Measurements from ENCODE around the gene TTC3.

The TTC3 gene

GRCh38 chr21:37153935-37154350 lies 80.9 kb downstream of the TTC3 start:
- peaks cover 80% of the 10 kb centered on the region for H3K36me3 ChIP-seq (ENCODE audit: insufficient read depth, low read length)
- no peaks in the 10 kb centered on the region for H3K27me3 ChIP-seq (ENCODE audit: insufficient read depth, low read length, poor library complexity, severe bottlenecking)
- TF ChIP-seq CTCF (conservative IDR thresholded peaks at IDR 0.05; ENCODE audit: low read length) (no peak), EZH2phosphoT487 (IDR thresholded peaks at IDR 0.05; ENCODE audit: borderline replicate concordance) (no peak)
- H3F3A ChIP-seq (ENCODE audit: low read depth): no peaks in the 10 kb centered on the region
- H3K9me2 ChIP-seq (replicated peaks; ENCODE audit: low read depth, low read length): no peaks in the 10 kb centered on the region
- H2AFZ ChIP-seq (ENCODE audit: low read length): no peak overlapping the region
- no peak overlapping the region for H3K4me3 ChIP-seq (ENCODE audit: low read length, poor library complexity, severe bottlenecking)
- H3K4me2 ChIP-seq (ENCODE audit: low read depth, low read length, poor library complexity, severe bottlenecking): no peak overlapping the region
- H3K79me2 ChIP-seq (ENCODE audit: insufficient read depth, low read length): no peaks in the 10 kb centered on the region
- H3K9me3 ChIP-seq (ENCODE audit: insufficient read depth, low read depth, low read length): no peaks in the 10 kb centered on the region
- no peaks in the 10 kb centered on the region for H4K20me1 ChIP-seq (ENCODE audit: insufficient read depth, low read length, poor library complexity, severe bottlenecking)
- no peaks in the 10 kb centered on the region for H3K4me1 ChIP-seq (ENCODE audit: insufficient read depth, low read length, poor library complexity, severe bottlenecking)
- no peak overlapping the region for H3K9ac ChIP-seq (ENCODE audit: low read depth, low read length, poor library complexity, severe bottlenecking)

- no peaks in the 10 kb centered on the region for H3K9me2 ChIP-seq (replicated peaks; ENCODE audit: low read depth, low read length)
- H2AFZ ChIP-seq (ENCODE audit: low read length): no peak overlapping the region
- H3K9ac ChIP-seq (ENCODE audit: low read depth, low read length, poor library complexity, severe bottlenecking): no peak overlapping the region
- no peaks in the 10 kb centered on the region for H3K27me3 ChIP-seq (ENCODE audit: insufficient read depth, low read length, poor library complexity, severe bottlenecking)
- H3K4me2 ChIP-seq (ENCODE audit: low read depth, low read length, poor library complexity, severe bottlenecking): no peak overlapping the region
- peaks cover 84% of the 10 kb centered on the region for H3K36me3 ChIP-seq (ENCODE audit: insufficient read depth, low read length)
- H3K4me1 ChIP-seq (ENCODE audit: insufficient read depth, low read length, poor library complexity, severe bottlenecking): no peaks in the 10 kb centered on the region
- TF ChIP-seq CTCF (conservative IDR thresholded peaks at IDR 0.05; ENCODE audit: low read length): no peak
- TF ChIP-seq EZH2phosphoT487 (IDR thresholded peaks at IDR 0.05; ENCODE audit: borderline replicate concordance): no peak
- H4K20me1 ChIP-seq (ENCODE audit: insufficient read depth, low read length, poor library complexity, severe bottlenecking): no peaks in the 10 kb centered on the region
- H3K9me3 ChIP-seq (ENCODE audit: insufficient read depth, low read depth, low read length): no peaks in the 10 kb centered on the region
- H3K79me2 ChIP-seq (ENCODE audit: insufficient read depth, low read length): no peaks in the 10 kb centered on the region
- H3F3A ChIP-seq (ENCODE audit: low read depth): no peaks in the 10 kb centered on the region
- no peak overlapping the region for H3K4me3 ChIP-seq (ENCODE audit: low read length, poor library complexity, severe bottlenecking)
Measured at GRCh38 chr21:37155186-37155585, 82.1 kb downstream of the TTC3 start.

- TF ChIP-seq EZH2phosphoT487 (IDR thresholded peaks at IDR 0.05; ENCODE audit: borderline replicate concordance): no peak
- TF ChIP-seq CTCF (conservative IDR thresholded peaks at IDR 0.05; ENCODE audit: low read length): no peak
- no peaks in the 10 kb centered on the region for H3K4me1 ChIP-seq (ENCODE audit: insufficient read depth, low read length, poor library complexity, severe bottlenecking)
- peaks cover 91% of the 10 kb centered on the region for H3K36me3 ChIP-seq (ENCODE audit: insufficient read depth, low read length)
- H2AFZ ChIP-seq (ENCODE audit: low read length): no peak overlapping the region
- no peaks in the 10 kb centered on the region for H3K9me3 ChIP-seq (ENCODE audit: insufficient read depth, low read depth, low read length)
- no peaks in the 10 kb centered on the region for H4K20me1 ChIP-seq (ENCODE audit: insufficient read depth, low read length, poor library complexity, severe bottlenecking)
- H3K27me3 ChIP-seq (ENCODE audit: insufficient read depth, low read length, poor library complexity, severe bottlenecking): no peaks in the 10 kb centered on the region
- H3F3A ChIP-seq (ENCODE audit: low read depth): no peaks in the 10 kb centered on the region
- H3K4me2 ChIP-seq (ENCODE audit: low read depth, low read length, poor library complexity, severe bottlenecking): no peak overlapping the region
- H3K9me2 ChIP-seq (replicated peaks; ENCODE audit: low read depth, low read length): no peaks in the 10 kb centered on the region
- no peaks in the 10 kb centered on the region for H3K79me2 ChIP-seq (ENCODE audit: insufficient read depth, low read length)
- no peak overlapping the region for H3K9ac ChIP-seq (ENCODE audit: low read depth, low read length, poor library complexity, severe bottlenecking)
- H3K4me3 ChIP-seq (ENCODE audit: low read length, poor library complexity, severe bottlenecking): no peak overlapping the region
Measured at GRCh38 chr21:37157938-37158337, 84.9 kb downstream of the TTC3 start.
